CD4-positive, alpha-beta T cell (primary cell): ENCODE results near the gene LRRC39. TPM values are rescaled to one million over a fixed set of nuclear protein-coding genes. Genes with fewer than 3 reads are reported as not detected.

Experiments
- ATAC-seq: fragments of 200-7000 bp; cut with Tn5 transposase; one replicate; pipeline ENCODE4 v1.10.0; 2022; ENCODE audit warnings: mild to moderate bottlenecking; ENCODE audit not compliant: poor library complexity
- CTCF ChIA-PET: fragments of 350-600 bp; sonication (Branson Sonifier 250); formaldehyde crosslinking; loops from one replicate; lab custom pipeline; 2021; ENCODE audit warnings: antibody characterized with exemption, inconsistent platforms; lab: Charles Lee
- POLR2A ChIA-PET: fragments of 350-600 bp; sonication (Branson Sonifier 250); formaldehyde crosslinking; loops from one replicate; lab custom pipeline; 2021; ENCODE audit warnings: antibody characterized with exemption, inconsistent platforms; lab: Charles Lee
- DNase-seq, 14 experiments: peaks; one replicate each; pipeline ENCODE4 v3.0.0-alpha.2; 2013 to 2020; ENCODE audit warnings: mixed read lengths in 2 of 14
- H3K27ac ChIP-seq, 2 donors: one replicate each; pipeline versions ENCODE4 v1.5.1 to v1.7.0; 2013; ENCODE audit warnings: low read length in 2 of 2, low read depth in 1 of 2, mild to moderate bottlenecking in 1 of 2
- H3K27me3 ChIP-seq, 2 experiments: 1 replicate in 1 of 2; 2 replicates in 1 of 2; pipeline versions ENCODE4 v1.6.1 to v1.7.0; 2013; ENCODE audit warnings: low read length in 2 of 2, control low read depth in 1 of 2, mild to moderate bottlenecking in 1 of 2, moderate library complexity in 1 of 2; ENCODE audit not compliant: insufficient read depth in 2 of 2, control insufficient read depth in 1 of 2
- H3K36me3 ChIP-seq: one replicate; pipeline ENCODE4 v1.6.1; 2013; ENCODE audit warnings: low read length, control low read depth; ENCODE audit not compliant: insufficient read depth
- H3K4me1 ChIP-seq: one replicate; pipeline ENCODE4 v1.6.1; 2013; ENCODE audit warnings: low read length, control low read depth; ENCODE audit not compliant: insufficient read depth
- H3K4me3 ChIP-seq: one replicate; pipeline ENCODE4 v1.5.1; 2013; ENCODE audit warnings: mild to moderate bottlenecking, low read length, moderate library complexity
- H3K9me3 ChIP-seq, 2 experiments: 1 replicate in 1 of 2; 2 replicates in 1 of 2; pipeline versions ENCODE4 v1.6.1 to v1.7.0; 2013; ENCODE audit warnings: low read length in 2 of 2, mild to moderate bottlenecking in 2 of 2, control low read depth in 1 of 2, moderate library complexity in 1 of 2; ENCODE audit not compliant: control insufficient read depth in 1 of 2, insufficient read depth in 1 of 2
- H3K27ac Mint-ChIP-seq: one replicate; pipeline ENCODE4 v1.8.0; 2020; ENCODE audit warnings: mixed read lengths
- H3K27me3 Mint-ChIP-seq: one replicate; pipeline ENCODE4 v1.8.0; 2021; ENCODE audit warnings: mixed read lengths
- H3K36me3 Mint-ChIP-seq: one replicate; pipeline ENCODE4 v1.8.0; 2021; ENCODE audit warnings: low read depth, mixed read lengths
- H3K4me1 Mint-ChIP-seq: one replicate; pipeline ENCODE4 v1.8.0; 2021; ENCODE audit warnings: low read depth, mixed read lengths
- H3K4me3 Mint-ChIP-seq: one replicate; pipeline ENCODE4 v1.8.0; 2020; ENCODE audit warnings: mild to moderate bottlenecking, mixed read lengths
- H3K9me3 Mint-ChIP-seq: one replicate; pipeline ENCODE4 v1.8.0; 2020; ENCODE audit warnings: mixed read lengths
- CTCF ChIP-seq: fragments of 200-600 bp; IDR thresholded peaks from one replicate; pipeline ENCODE4 v1.8.0; 2022; ENCODE audit warnings: antibody characterized with exemption, mild to moderate bottlenecking
- intact Hi-C, 2 experiments: fragments of 100-400 bp; cut with DNase I in 1 of 2; cut with micrococcal nuclease in 1 of 2; formaldehyde crosslinking; loops; one replicate each; pipeline versions ENCODE4 v1.15.1 to v1.9.0; 2023 to 2025; cut with DNase I, micrococcal nuclease
- polyA plus RNA-seq, 2 donors: library from polyadenylated mRNA; unstranded; fragments of 120-200 nt; gene quantifications; one replicate each; pipeline ENCODE4 v1.2.1, GENCODE V29; 2013
- total RNA-seq, 174 experiments: library from RNA in 2 of 174; stranded (reverse) in 2 of 174; gene quantifications; one replicate each; pipeline ENCODE4 v1.2.3 and lab custom pipeline; 2021 to 2026

LRRC39 gene
- total RNA-seq (1 to 10 TPM; 1.3 to 1.4 TPM), total RNA-seq (lab: John Stamatoyannopoulos, UW) (0.14 to 3.6 (median 1.2) reads per million in 172 experiments)
- polyA plus RNA-seq (2013, experiment 1 of 2): 1.8 TPM
- 5.3 TPM for polyA plus RNA-seq (2013, experiment 2 of 2)

- ATAC-seq: no peak
- intact Hi-C loops: no loop called here
- H3K27ac ChIP-seq: no peak within 1 kb of the TSS
- no peak within 1 kb of the TSS for H3K27ac Mint-ChIP-seq
- no peaks in the 10 kb centered on the region for H3K36me3 ChIP-seq
- no peaks in the 10 kb centered on the region for H3K4me1 Mint-ChIP-seq
- no peaks in the 10 kb centered on the region for H3K9me3 Mint-ChIP-seq
- no peak for DNase-seq
- H3K4me3 Mint-ChIP-seq: no peak within 1 kb of the TSS
- POLR2A ChIA-PET: no interaction called here
- H3K4me3 ChIP-seq: no peak within 1 kb of the TSS
- H3K27me3 Mint-ChIP-seq: no peaks in the 10 kb centered on the region
- CTCF ChIA-PET: no interaction called here
- peaks cover 0 to 4% of the 10 kb centered on the region in 2 experiments for H3K9me3 ChIP-seq
- no peak for TF ChIP-seq CTCF
- H3K27me3 ChIP-seq: no peaks in the 10 kb centered on the region
- no peaks in the 10 kb centered on the region for H3K4me1 ChIP-seq
- no peaks in the 10 kb centered on the region for H3K36me3 Mint-ChIP-seq
Observed at GRCh38 chr1:100178091-100178490, at the start of gene LRRC39. Gene LRRC39 (minus strand): TSS chr1:100178256. CDS start chr1:100168516, 9,740 bp downstream.

- Histone ChIP-seq H3K9me3 (no peaks in the 10 kb centered on the region), H3K27me3 (no peaks in the 10 kb centered on the region), H3K27ac (no peak overlapping the region), H3K36me3 (peaks cover 17% of the 10 kb centered on the region), H3K4me1 (no peaks in the 10 kb centered on the region), H3K4me3 (no peak overlapping the region)
- Mint-ChIP-seq H3K4me1 (no peaks in the 10 kb centered on the region), H3K9me3 (no peaks in the 10 kb centered on the region), H3K36me3 (peaks cover 39% of the 10 kb centered on the region), H3K27ac (no peak overlapping the region), H3K4me3 (no peak overlapping the region), H3K27me3 (no peaks in the 10 kb centered on the region)
- no peak for TF ChIP-seq CTCF
- POLR2A ChIA-PET: no interaction called here
- no peak for DNase-seq
- no peak for ATAC-seq
- CTCF ChIA-PET: interaction anchor here (0.9 kb wide), 1 partner anchor 20 kb away, joined by 3 read pairs; no protein-coding TSS in a partner anchor
- intact Hi-C loops: loop anchor here in 1 of 2 experiments (5.0 kb wide), 1 partner anchor 255 kb away; no protein-coding TSS in a partner anchor
Observed at GRCh38 chr1:100222428-100222827, 44.4 kb upstream of the LRRC39 start.

GRCh38 chr1:100219883-100220282 is 41.8 kb upstream of the LRRC39 start:
- intact Hi-C loops: loop anchor here in 1 of 2 experiments (5.0 kb wide), 1 partner anchor 257 kb away; no protein-coding TSS in a partner anchor
- no peak overlapping the region for H3K27ac Mint-ChIP-seq
- H3K4me1 Mint-ChIP-seq: no peaks in the 10 kb centered on the region
- ATAC-seq (no peak), DNase-seq (no peak)
- Histone ChIP-seq H3K4me1 (no peaks in the 10 kb centered on the region), H3K36me3 (peaks cover 29% of the 10 kb centered on the region), H3K4me3 (no peak overlapping the region), H3K27me3 (no peaks in the 10 kb centered on the region), H3K9me3 (no peaks in the 10 kb centered on the region), H3K27ac (no peak overlapping the region)
- H3K27me3 Mint-ChIP-seq: no peaks in the 10 kb centered on the region
- no peak for TF ChIP-seq CTCF
- ChIA-PET POLR2A (no interaction called here), CTCF (no interaction called here)
- no peak overlapping the region for H3K4me3 Mint-ChIP-seq
- H3K36me3 Mint-ChIP-seq: peaks cover 51% of the 10 kb centered on the region
- no peaks in the 10 kb centered on the region for H3K9me3 Mint-ChIP-seq
